ENCODE measurements around the gene PLCL2.

PLCL2 gene

DNA sequence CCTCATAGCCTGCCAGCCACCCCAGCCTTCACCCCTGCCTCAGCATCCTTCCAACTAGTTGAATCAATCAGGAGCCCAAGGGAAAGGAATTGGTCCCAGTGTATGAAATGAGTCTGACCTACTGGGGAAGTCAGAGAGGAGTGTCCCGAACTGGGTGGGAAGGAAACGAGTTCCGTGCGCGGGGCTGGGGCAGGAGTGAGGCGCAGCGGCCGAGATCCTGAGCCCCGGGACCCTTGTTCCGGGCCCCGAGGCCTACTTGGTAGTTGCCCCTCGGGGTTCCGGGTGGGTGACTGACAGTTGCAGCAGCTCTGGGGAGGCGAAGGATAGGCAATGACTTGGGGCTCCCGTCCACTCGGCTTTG lies 1.1 kb upstream of the PLCL2 start:
- no peak overlapping the region for H3K27ac ChIP-seq
- no peak for DNase-seq (ENCODE audit: low spot score)
- TF ChIP-seq, protein P1, sequence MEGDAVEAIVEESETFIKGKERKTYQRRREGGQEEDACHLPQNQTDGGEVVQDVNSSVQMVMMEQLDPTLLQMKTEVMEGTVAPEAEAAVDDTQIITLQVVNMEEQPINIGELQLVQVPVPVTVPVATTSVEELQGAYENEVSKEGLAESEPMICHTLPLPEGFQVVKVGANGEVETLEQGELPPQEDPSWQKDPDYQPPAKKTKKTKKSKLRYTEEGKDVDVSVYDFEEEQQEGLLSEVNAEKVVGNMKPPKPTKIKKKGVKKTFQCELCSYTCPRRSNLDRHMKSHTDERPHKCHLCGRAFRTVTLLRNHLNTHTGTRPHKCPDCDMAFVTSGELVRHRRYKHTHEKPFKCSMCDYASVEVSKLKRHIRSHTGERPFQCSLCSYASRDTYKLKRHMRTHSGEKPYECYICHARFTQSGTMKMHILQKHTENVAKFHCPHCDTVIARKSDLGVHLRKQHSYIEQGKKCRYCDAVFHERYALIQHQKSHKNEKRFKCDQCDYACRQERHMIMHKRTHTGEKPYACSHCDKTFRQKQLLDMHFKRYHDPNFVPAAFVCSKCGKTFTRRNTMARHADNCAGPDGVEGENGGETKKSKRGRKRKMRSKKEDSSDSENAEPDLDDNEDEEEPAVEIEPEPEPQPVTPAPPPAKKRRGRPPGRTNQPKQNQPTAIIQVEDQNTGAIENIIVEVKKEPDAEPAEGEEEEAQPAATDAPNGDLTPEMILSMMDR (conservative IDR thresholded peaks at IDR 0.05; ENCODE audit: low read depth) = no peak
- ChIA-PET POLR2A (ENCODE audit: low non-redundant PET) (no interaction called here), CTCF (no interaction called here)

- TF ChIP-seq, protein P1 (conservative IDR thresholded peaks at IDR 0.05; ENCODE audit: low read depth) = 0 out of 2 replicates have a peak, but pooled peaks have one; percentile 7
- ChIA-PET POLR2A (ENCODE audit: low non-redundant PET) (no interaction called here), CTCF (no interaction called here)
- DNase-seq (ENCODE audit: low spot score) = no peak
- H3K27ac ChIP-seq = no peak overlapping the region
These were observed 539 bp upstream of the PLCL2 start for GRCh38 chr3:16884084-16884747.

DNA sequence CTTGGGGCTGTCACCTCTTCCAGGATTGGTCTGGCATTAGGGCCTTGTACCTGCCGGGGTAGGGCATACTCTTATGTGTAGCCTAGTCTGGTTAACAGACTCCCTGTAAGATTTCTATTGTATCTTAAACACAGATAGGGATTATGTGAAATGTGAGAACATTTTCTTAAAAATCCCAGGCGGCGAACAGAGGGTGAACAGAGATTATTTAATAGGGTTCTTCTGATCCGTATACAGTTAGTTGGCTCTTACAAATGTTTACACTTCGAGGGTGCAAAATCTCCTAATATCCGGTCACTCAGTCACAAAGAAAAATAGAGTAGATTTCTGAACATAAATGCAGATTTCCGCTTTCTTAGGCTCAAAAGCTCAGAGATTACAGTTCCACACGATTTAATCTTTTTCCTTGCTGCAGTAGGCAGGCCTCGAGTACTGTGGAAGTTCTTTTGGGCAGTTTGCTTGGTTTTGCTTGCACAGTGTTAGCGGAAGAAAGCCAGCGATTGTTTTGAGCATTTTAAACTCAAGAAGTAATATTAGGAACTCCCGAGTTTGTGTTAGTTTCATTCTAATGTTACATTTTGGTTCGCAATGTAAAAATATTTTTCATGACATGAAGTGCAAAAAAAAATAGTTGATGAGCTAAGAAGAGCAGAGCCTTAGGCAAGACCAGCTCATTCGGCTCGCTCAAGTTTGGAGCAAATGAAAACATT lies 993 bp downstream of the PLCL2 start:
- no peak overlapping the region for H3K27ac ChIP-seq

GRCh38 chr3:16886303-16886683 lies 1.5 kb downstream of the PLCL2 start:
- TF ChIP-seq, protein P1 (conservative IDR thresholded peaks at IDR 0.05; ENCODE audit: low read depth) = no peak
- CTCF ChIA-PET = no interaction called here
- no peak overlapping the region for H3K27ac ChIP-seq
- POLR2A ChIA-PET (ENCODE audit: low non-redundant PET) = no interaction called here
- no peak for DNase-seq (ENCODE audit: low spot score)

More for the DNA sequence above, 993 bp downstream of the PLCL2 start:
- CTCF ChIA-PET = no interaction called here
- TF ChIP-seq, protein P1 (conservative IDR thresholded peaks at IDR 0.05; ENCODE audit: low read depth) = no peak
- POLR2A ChIA-PET (ENCODE audit: low non-redundant PET) = no interaction called here
- no peak for DNase-seq (ENCODE audit: low spot score)

DNA sequence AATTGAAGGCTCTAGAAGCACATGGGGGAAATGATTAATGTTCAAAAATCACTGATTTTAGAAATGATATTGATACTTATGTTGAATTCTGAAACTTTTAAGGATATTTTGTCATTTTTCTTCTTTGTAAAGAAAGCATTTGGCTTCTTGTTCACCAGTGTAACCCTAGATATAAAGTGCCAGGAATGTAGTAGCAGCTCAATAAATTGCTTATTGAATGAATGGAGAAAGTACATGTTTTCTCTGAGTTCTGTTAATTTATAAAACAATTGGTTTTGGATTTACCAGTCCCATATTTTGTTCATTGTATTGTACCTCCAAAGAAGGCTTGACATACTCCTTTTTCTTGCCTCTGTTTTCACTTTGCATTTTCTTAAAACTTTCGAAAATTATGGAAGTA lies 2.4 kb downstream of the PLCL2 start:
- H3K27ac ChIP-seq = no peak overlapping the region
- no peak for DNase-seq (ENCODE audit: low spot score)
- ChIA-PET CTCF (no interaction called here), POLR2A (ENCODE audit: low non-redundant PET) (no interaction called here)
- TF ChIP-seq, protein P1 (conservative IDR thresholded peaks at IDR 0.05; ENCODE audit: low read depth) = no peak

DNA sequence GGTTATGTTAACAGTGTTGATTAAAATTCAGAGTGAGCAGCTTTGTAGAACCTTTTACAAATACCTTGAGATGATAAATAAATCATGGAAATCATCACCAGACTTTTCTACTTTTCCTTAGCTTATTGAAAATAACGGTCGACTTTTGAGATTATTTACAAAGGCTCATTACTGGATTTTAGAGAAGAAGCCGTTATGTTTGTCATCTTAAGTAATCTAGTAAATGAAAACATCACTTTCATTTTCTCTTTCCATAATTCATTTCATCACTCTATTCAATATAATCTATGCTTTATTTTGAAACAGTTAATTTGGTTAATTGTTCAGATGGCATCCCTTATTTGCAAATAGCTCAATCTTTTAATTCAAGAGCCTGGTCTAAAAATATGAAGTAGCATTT lies 3.6 kb downstream of the PLCL2 start:
- POLR2A ChIA-PET (ENCODE audit: low non-redundant PET) = no interaction called here
- CTCF ChIA-PET = interaction anchor here (0.6 kb wide), 1 partner anchor 9 kb away, joined by 4 read pairs; no protein-coding TSS in a partner anchor
- TF ChIP-seq, protein P1 (conservative IDR thresholded peaks at IDR 0.05; ENCODE audit: low read depth) = no peak
- no peak overlapping the region for H3K27ac ChIP-seq
- DNase-seq (ENCODE audit: low spot score) = no peak

Measured in RWPE1 (cell line).